Kidney (tissue), 14 donors: ENCODE data around the gene GARIN5A. TPM values are rescaled to one million over a fixed set of nuclear protein-coding genes. Genes with fewer than 3 reads are reported as not detected.
A peak's percentile ranks its signal among the peaks of the same experiment; 100 is the strongest.

Source experiments
- DNase-seq, 5 donors: peaks; one replicate each; pipeline ENCODE4 v3.0.0-alpha.2; 2013 to 2020
- FAIRE-seq: peaks from 2 replicates; lab custom pipeline; 2012; peaks lifted over from hg19 to GRCh38; lab: Jason Lieb, UNC
- H3K27ac ChIP-seq, 2 donors: one replicate each; pipeline ENCODE4 v1.7.0; 2013; ENCODE audit warnings: low read depth in 2 of 2, low read length in 2 of 2, inconsistent platforms in 1 of 2
- H3K27me3 ChIP-seq: one replicate; pipeline ENCODE4 v1.7.1; 2013; ENCODE audit warnings: low read length, inconsistent platforms; ENCODE audit not compliant: control insufficient read depth, insufficient read depth
- H3K36me3 ChIP-seq, 3 donors: one replicate each; pipeline versions ENCODE4 v1.7.0 to v1.7.1; 2013; ENCODE audit warnings: low read length in 3 of 3, control low read depth in 1 of 3, inconsistent platforms in 1 of 3; ENCODE audit not compliant: insufficient read depth in 3 of 3, control insufficient read depth in 2 of 3
- H3K4me1 ChIP-seq, 3 donors: one replicate each; pipeline versions ENCODE4 v1.7.0 to v1.7.1; 2013; ENCODE audit warnings: low read length in 3 of 3, inconsistent platforms in 1 of 3, low read depth in 1 of 3; ENCODE audit not compliant: control insufficient read depth in 2 of 3, insufficient read depth in 2 of 3
- H3K4me3 ChIP-seq, 3 donors: one replicate each; pipeline versions ENCODE4 v1.7.0 to v1.8.1; 2013; ENCODE audit warnings: low read length in 3 of 3, control low read depth in 1 of 3, inconsistent platforms in 1 of 3
- H3K9ac ChIP-seq, 3 donors: one replicate each; pipeline versions ENCODE4 v1.7.0 to v1.7.1; 2013; ENCODE audit warnings: low read length in 3 of 3, control low read depth in 1 of 3, inconsistent platforms in 1 of 3
- H3K9me3 ChIP-seq, 3 donors: one replicate each; pipeline versions ENCODE4 v1.7.0 to v1.7.1; 2013; ENCODE audit warnings: low read length in 3 of 3, control low read depth in 1 of 3, inconsistent platforms in 1 of 3; ENCODE audit not compliant: control insufficient read depth in 2 of 3, insufficient read depth in 1 of 3
- CTCF ChIP-seq: IDR thresholded peaks from 3 replicates; pipeline ENCODE4 v1.5.1; 2012; ENCODE audit warnings: mild to moderate bottlenecking, moderate library complexity, borderline replicate concordance; ENCODE audit not compliant: insufficient read depth; ENCODE audit errors: extremely low read depth
- intact Hi-C: fragments of 100-400 bp; cut with DNase I; formaldehyde crosslinking; loops from one replicate; pipeline ENCODE4 v1.11.1; 2022
- polyA plus RNA-seq: library from polyadenylated mRNA; stranded (reverse); fragments of 350-450 nt; fragmentation: Illumina TruSeq; extraction: RNeasy Lipid Tissue Mini Kit (QIAGEN cat#74804); gene quantifications from one replicate; pipeline ENCODE4 v1.2.3, GENCODE V29; 2014; ENCODE audit warnings: low read depth, low replicate concordance; ENCODE audit not compliant: insufficient read depth
- total RNA-seq: library from RNA; stranded (reverse); fragmentation: NEBNext Ultra II Directional; extraction: Animal tissue kit (Norgen Biotek cat#: 25700); gene quantifications from one replicate; pipeline ENCODE4 v1.2.1, GENCODE V29; 2021
- donor health status: control.
- donor health status: control.
- donor health status: control.
- donor health status: control.
- donor health status: control.
- donor health status: DM: yes; HTN: yes; CAD: no.
- donor health status: Normal renal cell carcinoma (clear cell type).

The GARIN5A gene
- total and polyA plus RNA-seq, 2 donors from 2014 or later: 2.0 to 9.0 TPM

DNA sequence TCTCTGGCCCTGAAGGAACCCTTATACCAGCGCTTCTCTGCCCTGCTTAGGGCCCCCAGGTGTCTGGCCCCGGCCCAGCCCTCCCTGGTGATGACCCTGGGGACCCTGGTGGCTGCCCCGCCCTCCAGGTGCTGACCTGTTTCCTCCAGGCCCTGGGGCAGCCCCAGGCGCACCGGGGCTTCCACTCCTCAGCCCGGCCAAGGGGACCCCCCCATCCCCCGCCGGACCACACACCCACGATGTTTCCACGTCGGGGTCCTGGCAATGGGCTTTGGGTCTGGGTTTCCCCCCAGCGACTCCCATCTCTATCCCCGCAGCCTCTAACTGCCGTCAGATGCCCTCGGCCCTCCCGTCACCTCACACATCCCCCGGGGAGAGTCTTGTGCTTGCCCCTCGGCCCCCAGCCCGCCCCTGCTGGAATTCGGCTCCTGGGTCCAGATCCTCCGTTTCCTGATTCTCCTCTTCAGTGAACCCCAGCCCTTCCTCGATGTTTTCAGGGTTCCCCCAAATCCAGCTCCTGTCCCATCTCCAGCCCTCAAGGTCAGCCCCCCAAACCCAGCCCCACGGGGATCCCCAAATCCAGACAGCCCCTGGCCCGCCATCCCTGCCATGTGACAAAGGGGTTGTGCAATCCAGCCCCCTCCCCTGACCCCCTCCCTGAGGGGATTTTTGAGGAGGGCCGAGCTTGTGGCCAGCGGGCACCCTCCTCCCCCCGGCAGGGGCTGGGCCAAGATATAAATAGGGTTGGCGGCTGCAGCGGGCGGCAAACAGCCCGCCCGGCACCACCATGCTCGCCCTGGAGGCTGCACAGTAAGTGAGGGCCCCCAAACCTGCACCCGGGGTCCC is 58.2 kb downstream of the GARIN5A start, which contains the start of gene SPIB:
TSS of gene SPIB (plus strand) at position 763 of the 846 bp plus-strand sequence. CDS start at position 788, 25 bp downstream.
- H3K9me3 ChIP-seq: no peaks in the 10 kb centered on the region
- no peak within 1 kb of the TSS for H3K4me3 ChIP-seq
- no peak for TF ChIP-seq CTCF
- FAIRE-seq (no peak), DNase-seq (peak in 1 of 5 donors; percentile 50)
- no peaks in the 10 kb centered on the region for H3K36me3 ChIP-seq
- intact Hi-C loops: no loop called here
- H3K4me1 ChIP-seq: no peaks in the 10 kb centered on the region
- H3K27ac ChIP-seq: no peak within 1 kb of the TSS
- H3K9ac ChIP-seq: no peak within 1 kb of the TSS
- H3K27me3 ChIP-seq: peaks cover 5% of the 10 kb centered on the region

- no peak for TF ChIP-seq CTCF
- no peaks in the 10 kb centered on the region for H3K4me1 ChIP-seq
- FAIRE-seq (no peak), DNase-seq (peak in 1 of 5 donors; percentile 55)
- no peak overlapping the region for H3K4me3 ChIP-seq
- H3K9me3 ChIP-seq: no peaks in the 10 kb centered on the region
- H3K27ac ChIP-seq: no peak overlapping the region
- intact Hi-C loops: no loop called here
- no peaks in the 10 kb centered on the region for H3K36me3 ChIP-seq
- H3K9ac ChIP-seq: no peak overlapping the region
- H3K27me3 ChIP-seq: peaks cover 5% of the 10 kb centered on the region
Measured at GRCh38 chr19:50417111-50418081, 59.3 kb downstream of the GARIN5A start.

Other genes starting within 250 kb of the GARIN5A start
- gene KCNC3, start 147.5 kb downstream of the GARIN5A start, total RNA-seq: 31.0 TPM
- gene KCNC3, start 147.5 kb downstream of the GARIN5A start, polyA plus RNA-seq: 9.1 TPM
- gene NAPSA, start 111.2 kb downstream of the GARIN5A start, total RNA-seq: 217 TPM
- gene NAPSA, start 111.2 kb downstream of the GARIN5A start, polyA plus RNA-seq: 268 TPM
- 80.4 TPM for gene NR1H2, start 100.4 kb downstream of the GARIN5A start, total RNA-seq
- gene NR1H2, start 100.4 kb downstream of the GARIN5A start, polyA plus RNA-seq: 59.7 TPM
- gene POLD1, start 92.5 kb downstream of the GARIN5A start, total RNA-seq: 22.1 TPM
- 17.8 TPM for gene POLD1, start 92.5 kb downstream of the GARIN5A start, polyA plus RNA-seq
- 1.1 TPM for gene SPIB, start 57.9 kb downstream of the GARIN5A start, total RNA-seq
- gene SPIB, start 57.9 kb downstream of the GARIN5A start, polyA plus RNA-seq: not detected
- gene MYBPC2, start 44.0 kb downstream of the GARIN5A start, total RNA-seq: 0.98 TPM
- gene MYBPC2, start 44.0 kb downstream of the GARIN5A start, polyA plus RNA-seq: not detected
- 184 TPM for gene EMC10, start 341 bp downstream of the GARIN5A start, total RNA-seq
- gene EMC10, start 341 bp downstream of the GARIN5A start, polyA plus RNA-seq: 199 TPM
- 31.7 TPM for gene JOSD2, start 34.3 kb upstream of the GARIN5A start, total RNA-seq
- 73.7 TPM for gene JOSD2, start 34.3 kb upstream of the GARIN5A start, polyA plus RNA-seq
- not detected for gene ASPDH, start 37.1 kb upstream of the GARIN5A start, total RNA-seq
- gene ASPDH, start 37.1 kb upstream of the GARIN5A start, polyA plus RNA-seq: 115 TPM
- 1.2 TPM for gene LRRC4B, start 91.6 kb upstream of the GARIN5A start, total RNA-seq
- gene LRRC4B, start 91.6 kb upstream of the GARIN5A start, polyA plus RNA-seq: 2.6 TPM
- gene SYT3, start 163.0 kb upstream of the GARIN5A start, total RNA-seq: 0.63 TPM
- 0.54 TPM for gene SYT3, start 163.0 kb upstream of the GARIN5A start, polyA plus RNA-seq
- 3.0 TPM for gene C19orf81, start 172.6 kb upstream of the GARIN5A start, total RNA-seq
- 1.6 TPM for gene C19orf81, start 172.6 kb upstream of the GARIN5A start, polyA plus RNA-seq
- 0.35 TPM for gene SHANK1, start 243.0 kb upstream of the GARIN5A start, total RNA-seq
- gene SHANK1, start 243.0 kb upstream of the GARIN5A start, polyA plus RNA-seq: 0.24 TPM
- gene CLEC11A, start 246.5 kb upstream of the GARIN5A start, total RNA-seq: 9.6 TPM
- gene CLEC11A, start 246.5 kb upstream of the GARIN5A start, polyA plus RNA-seq: 24.5 TPM